Upper lobe of left lung (tissue), 6 donors: Measurements from ENCODE around the gene KIF5A. TPM values are rescaled to one million over a fixed set of nuclear protein-coding genes. Genes with fewer than 3 reads are reported as not detected.

Source experiments
- ATAC-seq, 2 donors: fragments of 200-7000 bp; cut with Tn5 transposase; one replicate each; pipeline ENCODE4 v1.9.1; 2022; ENCODE audit warnings: mild to moderate bottlenecking in 2 of 2, moderate library complexity in 2 of 2; ENCODE audit not compliant: low FRiP score in 2 of 2
- DNase-seq, 2 donors: peaks; one replicate each; pipeline ENCODE4 v3.0.0-alpha.2; 2019 to 2020
- H3K27ac ChIP-seq, 4 donors: fragments of 200-600 bp; sonication (generic); one replicate each; pipeline ENCODE4 v1.5.1; 2016 to 2019
- H3K27me3 ChIP-seq, 4 donors: fragments of 200-600 bp; sonication (generic); one replicate each; pipeline ENCODE4 v1.5.1; 2017 to 2019
- H3K36me3 ChIP-seq, 4 donors: fragments of 200-600 bp; sonication (generic); one replicate each; pipeline ENCODE4 v1.5.1; 2016 to 2019
- H3K4me1 ChIP-seq, 4 donors: fragments of 200-600 bp; sonication (generic); one replicate each; pipeline ENCODE4 v1.5.1; 2018 to 2019
- H3K4me3 ChIP-seq, 4 donors: fragments of 200-600 bp; sonication (generic); one replicate each; pipeline ENCODE4 v1.5.1; 2017 to 2019; ENCODE audit warnings: mild to moderate bottlenecking in 2 of 4, moderate library complexity in 1 of 4
- H3K9me3 ChIP-seq, 4 donors: fragments of 200-600 bp; sonication (generic); one replicate each; pipeline ENCODE4 v1.5.1; 2018 to 2019
- EP300 ChIP-seq, 4 donors: sonication (generic); formaldehyde crosslinking; IDR thresholded peaks; one replicate each; pipeline ENCODE4 v1.5.1; 2017; ENCODE audit warnings: antibody characterized with exemption in 4 of 4, control low read depth in 2 of 4
- POLR2A ChIP-seq, 4 donors: fragments of 450-650 bp; IDR thresholded peaks; one replicate each; pipeline ENCODE4 v1.5.1; 2016 to 2017; ENCODE audit warnings: antibody characterized with exemption in 4 of 4, mild to moderate bottlenecking in 2 of 4
- POLR2AphosphoS5 ChIP-seq, 2 donors: sonication (generic); formaldehyde crosslinking; IDR thresholded peaks; one replicate each; pipeline ENCODE4 v1.5.1; 2017; ENCODE audit warnings: antibody characterized with exemption in 2 of 2
- WGBS, 2 donors: methylation state at CpG; one replicate each; pipeline ENCODE4 v1.1.5; 2017 to 2018; 5-methylcytosine and 5-hydroxymethylcytosine counted together
- total RNA-seq, 6 donors: library from RNA; depleted of rRNA in 4 of 6; stranded (reverse); fragments of >200 nt in 4 of 6; gene quantifications; one replicate each; pipeline versions ENCODE4 v1.1.0 to v1.2.1, GENCODE V29; 2016 to 2021
- TF ChIP-seq, protein P1 (sequence below), 6 experiments: fragments of 450-650 bp in 4 of 6; fragments of 200-600 bp in 2 of 6; sonication (generic) in 2 of 6; IDR thresholded peaks; one replicate each; pipeline ENCODE4 v1.5.1; 2016 to 2019; ENCODE audit warnings: antibody characterized with exemption in 6 of 6
- donor health status: DM: no; HTN: no; CAD: no; lungs with moderate emphysema.
- donor health status: DM: no; HTN: yes; CAD: no; lungs with severe emphysema.

Gene KIF5A
- total RNA-seq, 6 donors from 2014 or later = 0.06 to 0.39 (median 0.20) TPM; not detected in 1

DNA sequence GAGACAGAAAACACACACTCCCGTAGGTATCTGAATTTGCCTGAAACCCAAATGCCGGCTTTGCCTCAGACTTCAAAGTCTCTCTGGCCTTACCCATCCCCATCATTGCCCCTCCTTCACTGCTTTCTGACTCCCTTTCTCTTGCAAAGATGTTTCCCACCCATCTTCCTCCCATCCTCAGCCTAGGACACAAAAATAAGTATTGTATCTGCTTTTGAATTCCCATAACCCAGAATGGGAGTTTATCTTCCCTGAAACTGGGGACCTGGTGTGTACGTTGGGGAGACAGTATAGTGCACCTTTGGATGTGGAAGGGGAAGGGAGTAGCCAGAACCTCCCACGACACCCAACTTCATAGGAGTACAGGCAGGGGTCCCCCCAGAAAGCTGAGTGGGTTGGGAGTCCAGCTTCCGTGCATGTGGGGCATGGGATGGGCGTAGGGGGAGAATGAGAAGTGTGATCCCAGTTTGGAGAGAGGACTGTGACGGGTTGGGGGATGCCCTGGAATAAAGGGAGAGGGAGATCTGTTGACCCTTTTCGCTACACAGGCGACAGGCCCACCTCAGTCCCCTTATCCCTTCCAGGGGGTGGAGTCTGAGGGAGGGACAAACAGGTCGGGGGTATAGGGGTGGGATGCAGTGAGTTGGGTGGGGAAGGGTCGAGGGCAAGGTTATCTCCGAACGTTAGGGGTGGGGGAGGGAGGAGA lies 488 bp upstream of the KIF5A start:
- DNase-seq = no peak
- Histone ChIP-seq H3K36me3 (no peaks in the 10 kb centered on the region), H3K27ac (no peak overlapping the region), H3K4me3 (peak overlapping the region in 3 of 4 donors; percentile 23 to 43 (median 36)), H3K4me1 (peaks cover 28 to 44% (median 30%) of the 10 kb centered on the region in 4 donors), H3K27me3 (peaks cover 0 to 18% (median 10%) of the 10 kb centered on the region in 4 donors), H3K9me3 (no peaks in the 10 kb centered on the region)
- WGBS, 2 donors = 44 to 57% methylated on average over 10 to 13 of the region's 13 CpGs
- TF ChIP-seq, protein P1, sequence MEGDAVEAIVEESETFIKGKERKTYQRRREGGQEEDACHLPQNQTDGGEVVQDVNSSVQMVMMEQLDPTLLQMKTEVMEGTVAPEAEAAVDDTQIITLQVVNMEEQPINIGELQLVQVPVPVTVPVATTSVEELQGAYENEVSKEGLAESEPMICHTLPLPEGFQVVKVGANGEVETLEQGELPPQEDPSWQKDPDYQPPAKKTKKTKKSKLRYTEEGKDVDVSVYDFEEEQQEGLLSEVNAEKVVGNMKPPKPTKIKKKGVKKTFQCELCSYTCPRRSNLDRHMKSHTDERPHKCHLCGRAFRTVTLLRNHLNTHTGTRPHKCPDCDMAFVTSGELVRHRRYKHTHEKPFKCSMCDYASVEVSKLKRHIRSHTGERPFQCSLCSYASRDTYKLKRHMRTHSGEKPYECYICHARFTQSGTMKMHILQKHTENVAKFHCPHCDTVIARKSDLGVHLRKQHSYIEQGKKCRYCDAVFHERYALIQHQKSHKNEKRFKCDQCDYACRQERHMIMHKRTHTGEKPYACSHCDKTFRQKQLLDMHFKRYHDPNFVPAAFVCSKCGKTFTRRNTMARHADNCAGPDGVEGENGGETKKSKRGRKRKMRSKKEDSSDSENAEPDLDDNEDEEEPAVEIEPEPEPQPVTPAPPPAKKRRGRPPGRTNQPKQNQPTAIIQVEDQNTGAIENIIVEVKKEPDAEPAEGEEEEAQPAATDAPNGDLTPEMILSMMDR (IDR thresholded peaks at IDR 0.05) = no peak
- no peak for TF ChIP-seq POLR2A (IDR thresholded peaks at IDR 0.05)
- TF ChIP-seq EP300 (IDR thresholded peaks at IDR 0.05) = no peak
- TF ChIP-seq POLR2AphosphoS5 (IDR thresholded peaks at IDR 0.05) = no peak
- ATAC-seq = no peak

DNA sequence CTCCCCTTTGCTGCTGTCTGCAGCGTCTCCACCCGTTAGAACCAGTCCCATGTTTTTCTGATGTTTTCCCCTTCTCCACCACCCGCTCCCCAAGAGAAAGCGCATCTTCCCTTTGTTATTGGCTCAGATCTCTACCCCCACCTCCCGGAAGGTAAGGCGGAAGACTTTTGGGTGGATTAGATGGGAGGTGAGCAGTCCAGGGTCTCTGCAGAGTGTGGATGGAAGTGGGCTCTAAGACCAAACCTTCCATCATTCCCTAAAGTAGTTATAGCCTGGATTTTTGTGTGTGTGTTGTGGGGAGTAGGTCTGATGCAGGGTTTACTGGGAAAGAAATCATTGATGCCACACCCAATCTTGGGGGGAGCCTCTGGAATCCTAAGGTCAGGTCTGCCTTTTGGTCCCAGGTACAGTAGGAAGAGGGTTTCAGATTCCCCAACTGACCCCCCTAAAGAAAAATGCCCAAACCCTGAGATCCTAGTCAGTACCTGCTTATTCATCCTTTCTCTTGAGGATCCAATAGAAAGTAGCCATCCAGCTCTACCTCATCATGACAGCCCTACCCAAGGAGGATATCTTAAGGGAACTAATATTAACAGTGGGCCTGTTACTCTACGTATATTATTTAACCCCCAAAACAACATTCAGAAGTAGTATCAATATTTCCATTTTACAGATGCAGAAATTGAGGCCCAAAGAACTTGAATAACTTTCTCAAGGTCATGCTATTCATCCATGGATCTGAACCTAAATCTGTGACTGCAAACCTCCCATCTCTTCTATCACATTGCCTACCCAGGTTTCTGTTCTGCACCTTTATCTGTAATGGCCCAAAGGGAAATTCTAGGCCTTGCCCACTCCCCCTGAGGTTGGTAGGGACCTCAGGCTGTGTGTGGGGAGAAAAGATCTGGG lies 1.1 kb downstream of the KIF5A start:
- H3K27ac ChIP-seq = no peak overlapping the region
- ATAC-seq = no peak
- 64 to 70% methylated on average over 7 of the region's 7 CpGs for WGBS, 2 donors
- H3K4me1 ChIP-seq = peaks cover 15 to 28% (median 17%) of the 10 kb centered on the region in 4 donors
- no peak for DNase-seq
- no peaks in the 10 kb centered on the region for H3K36me3 ChIP-seq
- TF ChIP-seq, protein P1 (IDR thresholded peaks at IDR 0.05) = no peak
- TF ChIP-seq EP300 (IDR thresholded peaks at IDR 0.05) = no peak
- TF ChIP-seq POLR2A (IDR thresholded peaks at IDR 0.05) = no peak
- TF ChIP-seq POLR2AphosphoS5 (IDR thresholded peaks at IDR 0.05) = no peak
- no peaks in the 10 kb centered on the region for H3K9me3 ChIP-seq
- H3K4me3 ChIP-seq = no peak overlapping the region
- H3K27me3 ChIP-seq = peaks cover 0 to 18% (median 10%) of the 10 kb centered on the region in 4 donors

DNA sequence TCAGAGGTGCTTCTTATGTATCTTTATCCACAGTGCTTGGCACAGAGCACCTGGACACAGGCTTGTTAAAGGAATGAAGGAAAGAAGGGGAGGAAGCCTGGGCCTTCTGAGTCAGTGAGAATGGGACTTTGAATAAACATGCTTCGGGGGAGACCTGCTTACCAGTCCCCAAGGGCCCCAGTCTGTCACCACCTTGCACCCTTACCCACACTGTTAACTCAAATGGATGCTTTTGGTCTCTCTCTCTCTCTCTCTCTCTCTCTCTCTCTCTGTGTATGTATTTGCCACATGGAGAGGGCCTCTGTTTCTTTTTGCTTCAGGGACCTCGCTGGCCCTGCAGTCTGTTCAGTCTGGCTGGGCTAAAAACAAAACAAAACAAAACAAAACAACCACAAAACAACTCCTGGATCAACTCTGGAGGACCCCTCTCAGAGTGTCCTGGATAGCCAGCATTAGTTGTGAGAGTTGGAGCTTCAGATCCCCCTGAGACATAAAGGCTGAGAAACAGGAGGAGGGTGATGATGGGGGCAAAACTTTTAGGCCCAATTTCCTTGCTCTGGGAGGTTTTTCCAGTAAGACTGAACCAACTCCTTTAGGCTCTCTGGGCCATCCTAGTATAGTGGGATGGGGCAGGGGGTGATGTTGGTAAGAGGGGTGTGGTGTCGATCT lies 1.9 kb downstream of the KIF5A start:
- Histone ChIP-seq H3K27ac (no peak overlapping the region), H3K4me3 (no peak overlapping the region), H3K9me3 (no peaks in the 10 kb centered on the region), H3K27me3 (peaks cover 0 to 18% (median 10%) of the 10 kb centered on the region in 4 donors), H3K4me1 (peaks cover 9 to 21% (median 12%) of the 10 kb centered on the region in 4 donors), H3K36me3 (no peaks in the 10 kb centered on the region)
- 78 to 90% methylated on average over 3 of the region's 3 CpGs for WGBS, 2 donors
- DNase-seq = no peak
- ATAC-seq = no peak
- TF ChIP-seq POLR2AphosphoS5 (IDR thresholded peaks at IDR 0.05) (no peak), EP300 (IDR thresholded peaks at IDR 0.05) (no peak), POLR2A (IDR thresholded peaks at IDR 0.05) (no peak)
- TF ChIP-seq, protein P1 (IDR thresholded peaks at IDR 0.05) = no peak

DNA sequence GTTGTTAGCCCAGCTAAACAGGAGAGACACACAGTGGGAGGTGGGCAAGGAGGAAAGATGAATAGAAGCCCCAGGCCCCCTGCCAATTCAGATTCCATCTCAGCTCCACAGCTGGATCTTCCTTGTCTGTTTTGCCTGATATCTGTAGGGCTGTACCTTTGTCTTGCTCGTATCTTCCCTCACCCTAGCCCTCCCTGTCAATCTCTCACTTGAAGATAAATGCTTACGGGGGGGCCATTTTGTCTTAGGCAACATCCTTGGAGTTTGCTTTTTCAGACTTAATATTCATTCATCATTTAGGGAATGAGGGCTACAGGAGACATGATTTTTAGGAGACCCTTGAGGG lies 2.4 kb downstream of the KIF5A start:
- 87 to 89% methylated on average over 2 of the region's 2 CpGs for WGBS, 2 donors
- H3K27me3 ChIP-seq = peaks cover 0 to 18% (median 10%) of the 10 kb centered on the region in 4 donors

More for the DNA sequence above, 2.4 kb downstream of the KIF5A start:
- ATAC-seq = no peak
- peaks cover 9 to 19% (median 11%) of the 10 kb centered on the region in 4 donors for H3K4me1 ChIP-seq
- no peak overlapping the region for H3K27ac ChIP-seq
- H3K9me3 ChIP-seq = no peaks in the 10 kb centered on the region
- DNase-seq = no peak
- TF ChIP-seq, protein P1 (IDR thresholded peaks at IDR 0.05) = no peak
- TF ChIP-seq EP300 (IDR thresholded peaks at IDR 0.05) = no peak
- TF ChIP-seq POLR2AphosphoS5 (IDR thresholded peaks at IDR 0.05) = no peak
- TF ChIP-seq POLR2A (IDR thresholded peaks at IDR 0.05) = no peak
- H3K36me3 ChIP-seq = no peaks in the 10 kb centered on the region
- no peak overlapping the region for H3K4me3 ChIP-seq
